GM18498 (cell line): Measurements from ENCODE around the gene SMIM36.
"Not testable (repeated sequence)": the region's sequence is repeated elsewhere in the genome, so short reads cannot be mapped to it uniquely, and the experiment has no call there.

ENCODE experiments used
- ATAC-seq: cut with Tn5 transposase; IDR thresholded peaks from one replicate; pipeline ENCODE4 v1.9.1; 2021; ENCODE audit warnings: mild to moderate bottlenecking, moderate library complexity; ENCODE audit not compliant: unreplicated experiment

Gene SMIM36

GRCh38 chr17:55507669-55508068 is 3.6 kb downstream of the SMIM36 start:
- ATAC-seq, result not testable (repeated sequence)

- ATAC-seq, result not testable (repeated sequence)
These were observed 9.6 kb downstream of the SMIM36 start for GRCh38 chr17:55501626-55502025.

DNA sequence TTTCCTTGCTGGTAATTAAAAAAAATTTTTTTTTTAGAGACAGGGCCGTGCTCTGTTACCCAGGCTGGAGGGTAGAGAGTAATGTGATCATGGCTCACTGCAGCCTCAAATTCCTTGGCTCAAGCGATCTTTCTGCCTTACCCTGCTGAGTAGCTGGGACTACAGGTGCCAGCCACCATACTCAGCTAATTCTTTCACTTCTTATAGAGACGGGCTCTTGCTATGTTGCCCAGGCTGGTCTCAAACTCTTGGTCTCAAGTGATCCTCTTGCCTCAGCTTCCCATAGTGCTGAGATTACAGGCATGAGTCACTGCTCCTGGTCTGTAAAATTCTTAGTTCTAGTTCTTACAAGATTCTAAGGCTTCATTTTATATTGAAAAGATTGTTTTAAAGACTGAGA is 11.1 kb downstream of the SMIM36 start:
- no peak for ATAC-seq

DNA sequence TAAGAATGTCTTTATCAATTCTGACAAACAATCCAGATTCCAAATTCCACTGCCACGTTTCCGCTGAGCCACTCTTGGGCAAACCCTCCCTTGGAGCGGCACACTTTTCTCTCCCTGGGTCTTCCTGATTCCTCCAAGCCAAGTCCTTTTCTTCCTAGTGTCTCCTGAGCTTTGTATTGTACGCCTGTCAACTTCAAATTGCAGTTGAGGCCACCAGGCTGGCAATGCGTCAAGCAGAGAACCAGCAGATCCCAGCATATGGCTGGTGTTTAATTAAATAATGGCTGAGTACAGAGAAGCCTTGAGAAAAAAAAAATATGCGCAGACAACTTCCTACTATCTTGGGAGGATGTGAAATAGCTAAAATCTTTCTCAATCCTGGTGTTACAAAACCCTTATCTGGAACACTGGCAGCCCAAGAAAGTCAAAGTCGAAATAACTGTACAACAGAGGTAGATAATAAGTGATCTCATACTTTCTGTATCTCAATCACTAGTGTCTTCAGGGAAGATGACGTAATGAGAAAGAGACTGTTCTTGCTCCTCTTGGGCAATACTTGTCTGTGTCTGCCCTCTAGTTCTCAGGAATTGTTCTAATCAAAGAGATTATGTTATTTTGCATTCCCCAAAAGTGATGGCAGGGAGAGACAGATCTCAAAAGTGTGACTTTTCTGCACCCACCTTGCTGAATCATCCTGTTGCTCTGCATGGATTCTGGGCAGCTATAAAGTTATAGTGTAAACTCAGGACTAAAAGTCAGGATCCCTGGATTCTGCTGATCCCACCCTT is 15.0 kb downstream of the SMIM36 start:
- no peak for ATAC-seq

- ATAC-seq, result no peak
These were observed 16.0 kb downstream of the SMIM36 start for GRCh38 chr17:55495239-55495638.

GRCh38 chr17:55492781-55493341 is 18.4 kb downstream of the SMIM36 start:
- ATAC-seq, result no peak

- ATAC-seq, result no peak
These were observed 20.9 kb downstream of the SMIM36 start for GRCh38 chr17:55490376-55490775.

GRCh38 chr17:55487695-55488432 is 23.4 kb downstream of the SMIM36 start:
- ATAC-seq, result no peak

- no peak for ATAC-seq
These were observed 26.7 kb downstream of the SMIM36 start for GRCh38 chr17:55484575-55484974.

GRCh38 chr17:55482591-55483389 is 28.5 kb downstream of the SMIM36 start:
- no peak for ATAC-seq

DNA sequence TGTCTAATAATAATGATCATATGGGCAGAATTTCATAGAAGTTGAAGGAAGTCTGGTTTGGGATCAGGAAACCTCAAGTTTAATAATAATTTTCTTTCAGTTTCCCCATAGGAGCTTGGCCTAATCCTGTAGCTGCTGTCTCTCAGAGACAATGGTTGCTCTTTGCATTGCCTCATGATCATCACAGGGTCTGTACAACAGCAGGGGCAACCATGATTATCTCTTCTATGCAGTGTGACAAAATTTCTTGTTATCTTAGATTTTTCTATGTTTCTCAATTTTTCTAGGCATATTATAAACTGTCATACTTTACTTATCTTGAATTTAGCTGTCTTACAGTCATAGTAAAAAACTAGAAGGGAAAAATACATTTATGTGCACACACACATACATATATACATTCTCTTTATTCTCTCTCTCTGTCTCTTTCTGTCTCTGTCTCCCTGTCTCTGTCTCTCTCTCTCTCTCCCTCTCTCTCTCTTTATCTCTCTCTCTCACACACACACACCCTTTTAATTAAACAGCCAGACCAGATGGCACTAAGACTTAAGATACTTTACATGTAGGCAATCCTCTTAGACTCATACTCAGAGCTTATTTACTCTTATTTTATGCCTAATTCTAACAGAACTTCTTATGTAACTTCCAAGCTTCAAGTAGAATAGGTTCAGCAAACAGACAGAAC is 30.5 kb downstream of the SMIM36 start:
- no peak for ATAC-seq

DNA sequence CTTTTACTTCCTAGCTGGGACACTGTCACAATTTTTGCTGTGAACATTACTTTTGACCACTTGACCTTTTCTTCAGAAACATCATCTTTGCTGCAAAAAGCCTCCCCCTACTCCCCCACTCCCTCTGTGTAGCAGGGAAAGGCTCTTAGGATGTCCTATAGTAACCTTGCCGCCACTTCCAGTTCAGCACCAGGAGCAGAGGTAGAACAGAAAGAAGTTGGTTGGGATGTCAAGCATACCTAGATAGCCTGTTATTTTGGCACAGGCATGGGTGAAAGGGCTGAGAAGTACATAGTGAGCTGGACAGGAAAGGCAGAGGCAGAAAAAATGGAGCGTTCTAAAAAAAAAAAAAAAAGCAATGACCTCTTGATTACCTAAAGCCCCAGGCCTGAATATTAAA is 31.3 kb downstream of the SMIM36 start:
- ATAC-seq, result no peak

DNA sequence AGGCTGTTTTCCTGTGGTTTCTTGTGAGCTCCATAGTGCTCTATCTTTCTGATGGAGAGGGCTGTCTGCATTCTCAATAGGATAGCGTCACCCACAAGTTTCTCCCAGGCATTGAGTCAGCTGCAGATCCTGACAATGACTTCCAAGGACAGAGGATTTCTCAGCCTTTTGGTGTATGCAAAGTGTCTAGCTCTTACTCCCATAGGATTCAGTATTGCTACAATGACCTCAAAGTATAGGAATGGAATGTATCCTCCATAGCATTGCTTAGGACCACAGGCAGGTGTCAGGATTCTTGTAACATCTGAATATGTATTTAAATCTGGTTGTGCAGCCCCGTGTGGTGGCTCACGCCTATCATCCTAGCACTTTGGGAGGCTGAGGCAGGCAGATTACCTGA is 32.3 kb downstream of the SMIM36 start:
- ATAC-seq, result no peak

DNA sequence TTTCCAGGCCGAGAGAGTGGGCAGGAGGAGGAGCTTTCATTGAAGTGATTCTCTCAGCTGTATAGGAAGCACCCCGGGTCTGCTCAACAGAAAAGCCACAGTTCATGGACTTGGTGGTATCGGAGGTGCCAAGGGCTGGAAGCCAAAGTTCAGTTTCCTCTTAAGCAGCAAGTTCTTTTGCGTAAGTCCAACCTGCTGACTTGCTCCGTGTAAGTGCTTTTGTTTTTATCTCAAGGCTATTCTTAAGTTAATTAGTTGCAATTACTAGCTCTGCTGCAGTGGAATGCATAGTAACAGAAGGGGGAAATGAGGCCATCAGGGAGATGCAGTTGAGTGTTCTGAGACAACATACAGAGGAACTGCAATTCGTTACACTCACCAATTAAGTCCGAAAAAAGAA is 44.6 kb downstream of the SMIM36 start:
- ATAC-seq, result no peak

DNA sequence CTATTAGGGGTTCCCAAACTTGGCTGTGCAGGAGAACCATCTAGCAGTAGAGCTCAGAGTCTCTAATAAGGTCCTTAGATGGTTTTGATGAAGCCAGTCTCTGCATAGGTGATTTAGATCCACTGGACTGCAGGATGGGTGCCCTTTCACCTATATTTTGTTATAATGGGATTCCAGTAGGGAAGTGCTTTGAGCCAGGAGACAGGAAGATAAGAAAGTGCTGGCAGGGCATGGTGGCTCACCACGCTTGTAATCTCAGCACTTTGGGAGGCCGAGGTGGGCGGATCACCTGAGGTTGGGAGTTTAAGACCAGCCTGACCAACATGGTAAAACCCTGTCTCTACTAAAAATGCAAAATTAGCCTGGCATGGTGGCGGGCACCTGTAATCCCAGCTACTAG is 45.5 kb downstream of the SMIM36 start:
- ATAC-seq, result not testable (repeated sequence)

DNA sequence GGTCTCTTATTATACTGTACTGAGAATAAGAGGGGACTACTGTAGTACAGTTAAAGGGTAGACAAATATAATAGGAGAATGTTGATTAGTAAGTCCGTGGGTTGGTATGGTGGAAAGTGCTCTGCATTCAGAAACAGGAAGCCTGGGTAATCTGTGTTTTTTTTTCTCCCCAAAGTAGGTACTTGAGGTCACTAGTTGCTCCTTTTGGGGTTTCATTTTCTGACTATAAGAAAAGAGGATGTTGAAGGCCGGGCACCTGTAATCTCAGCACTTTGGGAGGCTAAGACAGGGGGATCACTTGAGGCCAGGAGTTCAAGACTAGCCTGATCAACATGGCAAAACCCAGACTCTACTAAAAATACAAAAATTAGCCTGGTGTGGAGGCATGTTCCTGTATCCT is 47.7 kb downstream of the SMIM36 start:
- peak; percentile 79 for ATAC-seq

- no peak for ATAC-seq
These were observed 48.5 kb downstream of the SMIM36 start for GRCh38 chr17:55462711-55463110.

DNA sequence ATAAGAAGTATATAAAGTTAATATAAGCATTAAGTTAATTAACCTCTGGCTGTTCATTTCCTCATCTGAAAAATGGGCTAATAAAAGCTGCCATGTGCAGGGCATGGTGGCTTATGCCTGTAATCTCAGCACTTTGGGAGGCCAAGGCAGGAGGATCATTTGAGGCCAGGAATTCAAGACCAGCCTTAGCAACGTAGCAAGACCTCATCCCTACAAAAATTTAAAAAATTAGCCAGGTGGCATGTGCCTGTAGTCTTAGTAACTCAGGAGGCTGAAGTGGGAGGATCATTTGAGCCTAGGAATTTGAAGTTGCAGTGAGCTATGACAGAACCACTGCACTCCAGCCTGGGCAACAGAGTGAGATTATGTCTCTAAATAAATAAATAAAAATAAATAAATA is 49.0 kb downstream of the SMIM36 start:
- ATAC-seq, result no peak

- ATAC-seq, result peak; percentile 42
These were observed 52.3 kb downstream of the SMIM36 start for GRCh38 chr17:55458978-55459377.

DNA sequence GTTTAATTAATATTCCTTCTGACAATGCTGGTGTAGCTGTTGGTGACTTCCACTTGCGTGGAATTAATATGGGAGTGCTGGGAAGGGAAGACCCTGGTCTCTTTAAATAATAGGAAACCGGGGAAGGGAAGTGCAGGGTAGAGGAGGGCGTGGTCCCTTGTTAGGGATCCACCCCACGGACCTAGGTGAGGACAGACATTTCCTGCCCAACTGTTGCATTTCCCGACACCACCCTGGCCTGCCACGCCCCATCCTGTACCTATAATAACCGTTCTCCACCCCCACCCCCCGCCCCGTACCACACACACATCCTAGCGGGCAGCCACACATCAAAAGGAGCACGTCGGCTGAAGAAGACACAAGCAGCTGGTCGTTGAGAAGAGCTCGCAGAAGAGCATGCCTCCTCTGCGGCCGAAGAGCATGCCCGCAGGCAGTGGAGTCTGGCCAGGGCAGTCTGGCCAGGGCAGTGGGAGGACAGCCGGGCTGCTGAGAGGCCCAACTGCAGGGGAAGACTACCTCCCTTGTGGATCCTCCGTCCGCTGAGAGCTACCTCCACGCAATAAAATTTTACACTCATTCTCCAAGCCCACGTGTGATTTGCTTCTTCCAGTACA is 52.9 kb downstream of the SMIM36 start:
- no peak for ATAC-seq
